Calu3 (cell line): ENCODE results near the gene CCT2. TPM values are rescaled to one million over a fixed set of nuclear protein-coding genes. Genes with fewer than 3 reads are reported as not detected.

Experiments
- BruUV-seq: library from RNA; stranded (reverse); fragments of 400-500 nt; replicated peaks from 2 replicates; lab custom pipeline; 2021; lab: Mats Ljungman, UMichigan
- CTCF ChIA-PET: fragments of 300-600 bp; sonication (Branson Sonifier 250); formaldehyde crosslinking; loops from one replicate; lab custom pipeline; 2022; ENCODE audit warnings: antibody characterized with exemption; lab: Charles Lee
- DNase-seq: peaks from one replicate; pipeline ENCODE4 v3.0.0; 2022
- H3K27ac Mint-ChIP-seq: one replicate; pipeline ENCODE4 v1.8.0; 2022; ENCODE audit warnings: mixed read lengths; ENCODE audit not compliant: unreplicated experiment
- H3K27me3 Mint-ChIP-seq: one replicate; pipeline ENCODE4 v1.8.0; 2022; ENCODE audit warnings: mixed read lengths; ENCODE audit not compliant: unreplicated experiment
- H3K36me3 Mint-ChIP-seq: one replicate; pipeline ENCODE4 v1.8.0; 2022; ENCODE audit warnings: mild to moderate bottlenecking, moderate library complexity, mixed read lengths; ENCODE audit not compliant: insufficient read depth, unreplicated experiment
- H3K4me1 Mint-ChIP-seq: one replicate; pipeline ENCODE4 v1.8.0; 2022; ENCODE audit warnings: mild to moderate bottlenecking, low read depth, mixed read lengths; ENCODE audit not compliant: unreplicated experiment
- H3K4me3 Mint-ChIP-seq: one replicate; pipeline ENCODE4 v1.8.0; 2022; ENCODE audit warnings: mild to moderate bottlenecking, low read depth, moderate library complexity, mixed read lengths; ENCODE audit not compliant: unreplicated experiment
- H3K9me3 Mint-ChIP-seq: one replicate; pipeline ENCODE4 v1.8.0; 2022; ENCODE audit warnings: low read depth, mixed read lengths; ENCODE audit not compliant: unreplicated experiment
- CTCF ChIP-seq: fragments of 200-600 bp; IDR thresholded peaks from one replicate; pipeline ENCODE4 v1.8.0; 2022; ENCODE audit warnings: antibody characterized with exemption; ENCODE audit not compliant: unreplicated experiment
- intact Hi-C: fragments of 100-400 bp; cut with micrococcal nuclease; formaldehyde crosslinking; loops from one replicate; pipeline ENCODE4 v1.10.0; 2022; ENCODE audit not compliant: unreplicated experiment
- microRNA-seq: library from miRNA; unstranded; fragments of <30 nt; microRNA quantifications from one replicate; pipeline ENCODE4 v1.2.0, GENCODE V29; 2022
- total RNA-seq: library from RNA; stranded (reverse); gene quantifications from 2 replicates; pipeline ENCODE4 v1.2.3, GENCODE V29; 2022

Gene CCT2
- total RNA-seq, 1 experiment from 2014 or later, result 410 TPM

- peaks cover 23% of the 10 kb centered on the region for H3K27me3 Mint-ChIP-seq
- no peaks in the 10 kb centered on the region for H3K4me1 Mint-ChIP-seq
- no peaks in the 10 kb centered on the region for H3K9me3 Mint-ChIP-seq
- CTCF ChIA-PET, result no interaction called here
- H3K27ac Mint-ChIP-seq, result no peak overlapping the region
- BruUV-seq, result no TSS peak
- no peak for TF ChIP-seq CTCF
- H3K36me3 Mint-ChIP-seq, result no peaks in the 10 kb centered on the region
- intact Hi-C loops, result no loop called here
- DNase-seq, result no peak
- H3K4me3 Mint-ChIP-seq, result no peak overlapping the region
Measured at GRCh38 chr12:69645031-69645430, 59.8 kb downstream of the CCT2 start.

GRCh38 chr12:69647178-69647577 is 61.9 kb downstream of the CCT2 start:
- no peak for TF ChIP-seq CTCF
- DNase-seq, result no peak
- no peaks in the 10 kb centered on the region for H3K9me3 Mint-ChIP-seq
- no peaks in the 10 kb centered on the region for H3K36me3 Mint-ChIP-seq
- no peak overlapping the region for H3K4me3 Mint-ChIP-seq
- peaks cover 36% of the 10 kb centered on the region for H3K27me3 Mint-ChIP-seq
- intact Hi-C loops, result no loop called here
- no peaks in the 10 kb centered on the region for H3K4me1 Mint-ChIP-seq
- BruUV-seq, result no TSS peak
- H3K27ac Mint-ChIP-seq, result no peak overlapping the region
- CTCF ChIA-PET, result no interaction called here

- CTCF ChIA-PET, result no interaction called here
- BruUV-seq, result no TSS peak
- no peak for TF ChIP-seq CTCF
- Mint-ChIP-seq H3K4me1 (no peaks in the 10 kb centered on the region), H3K27me3 (peaks cover 36% of the 10 kb centered on the region), H3K27ac (no peak overlapping the region), H3K9me3 (no peaks in the 10 kb centered on the region), H3K36me3 (no peaks in the 10 kb centered on the region), H3K4me3 (no peak overlapping the region)
- intact Hi-C loops, result no loop called here
- DNase-seq, result no peak
Measured at GRCh38 chr12:69648476-69648875, 63.2 kb downstream of the CCT2 start.

GRCh38 chr12:69649529-69649928 is 64.3 kb downstream of the CCT2 start:
- no TSS peak for BruUV-seq
- CTCF ChIA-PET, result no interaction called here
- Mint-ChIP-seq H3K36me3 (no peaks in the 10 kb centered on the region), H3K4me1 (no peaks in the 10 kb centered on the region), H3K27me3 (peaks cover 36% of the 10 kb centered on the region), H3K4me3 (no peak overlapping the region), H3K9me3 (no peaks in the 10 kb centered on the region), H3K27ac (no peak overlapping the region)
- no peak for DNase-seq
- no peak for TF ChIP-seq CTCF
- intact Hi-C loops, result no loop called here

Small RNA genes lying within 50 kb of the gene (microRNA-seq; reads per million reads assigned to microRNA genes)
- gene MIR3913-1 (not detected), gene MIR3913-2 (not detected)

Other genes with a start within 250 kb of the CCT2 start
- gene LYZ, start 237.1 kb upstream of the CCT2 start, total RNA-seq, result 353 and 392 TPM in 2 replicates
- 34.9 and 38.9 TPM in 2 replicates for gene YEATS4, start 225.7 kb upstream of the CCT2 start, total RNA-seq
- 27.5 and 34.5 TPM in 2 replicates for gene FRS2, start 115.1 kb upstream of the CCT2 start, total RNA-seq
- not detected in 2 replicates for gene LRRC10, start 25.4 kb downstream of the CCT2 start, total RNA-seq
- 0.88 and 1.1 TPM in 2 replicates for gene BEST3, start 113.8 kb downstream of the CCT2 start, total RNA-seq
- gene RAB3IP, start 153.4 kb downstream of the CCT2 start, total RNA-seq, result 101 TPM in 2 replicates
- gene MYRFL, start 239.8 kb downstream of the CCT2 start, total RNA-seq, result 1.7 and 2.1 TPM in 2 replicates